Stimulated activated memory B cell treated with anti-CD40 and anti-IgM and Interleukin-4, amounts not matched to agents 10 μg/mL and 1 μg/mL and 100 μg/mL, for 72 hours (primary cell): ENCODE results near the gene EHD1.
A peak's percentile ranks its signal among the peaks of the same experiment; 100 is the strongest.

Experiments
- ATAC-seq: fragments of 150-1000 bp; cut with Tn5 transposase; 2 replicates; pipeline ENCODE4 v1.10.0; 2021
- H3K27ac Mint-ChIP-seq: one replicate; pipeline ENCODE4 v1.8.0; 2022; ENCODE audit warnings: mild to moderate bottlenecking, mixed read lengths
- H3K27me3 Mint-ChIP-seq: one replicate; pipeline ENCODE4 v1.8.0; 2022; ENCODE audit warnings: mixed read lengths
- H3K36me3 Mint-ChIP-seq: one replicate; pipeline ENCODE4 v1.8.0; 2022; ENCODE audit warnings: mixed read lengths
- H3K4me1 Mint-ChIP-seq: one replicate; pipeline ENCODE4 v1.8.0; 2022; ENCODE audit warnings: mixed read lengths
- H3K4me3 Mint-ChIP-seq: one replicate; pipeline ENCODE4 v1.8.0; 2022; ENCODE audit warnings: mild to moderate bottlenecking, moderate library complexity, mixed read lengths
- H3K9me3 Mint-ChIP-seq: one replicate; pipeline ENCODE4 v1.8.0; 2022; ENCODE audit warnings: mixed read lengths

EHD1 gene

GRCh38 chr11:64809781-64810241 is 68.6 kb downstream of the EHD1 start:
- Mint-ChIP-seq H3K27me3 (no peaks in the 10 kb centered on the region), H3K27ac (peak overlapping the region; percentile 89), H3K4me1 (peaks cover 46% of the 10 kb centered on the region), H3K36me3 (peaks cover 29% of the 10 kb centered on the region), H3K9me3 (no peaks in the 10 kb centered on the region), H3K4me3 (peak overlapping the region; percentile 98)
- peak; percentile 4 for ATAC-seq

GRCh38 chr11:64805481-64805880 is 72.9 kb downstream of the EHD1 start:
- peaks cover 56% of the 10 kb centered on the region for H3K4me1 Mint-ChIP-seq
- no peak overlapping the region for H3K27ac Mint-ChIP-seq
- H3K9me3 Mint-ChIP-seq, result no peaks in the 10 kb centered on the region
- H3K36me3 Mint-ChIP-seq, result peaks cover 38% of the 10 kb centered on the region
- ATAC-seq, result no peak
- H3K4me3 Mint-ChIP-seq, result no peak overlapping the region
- H3K27me3 Mint-ChIP-seq, result no peaks in the 10 kb centered on the region

GRCh38 chr11:64804346-64805210 is 73.8 kb downstream of the EHD1 start:
- Mint-ChIP-seq H3K9me3 (no peaks in the 10 kb centered on the region), H3K36me3 (peaks cover 40% of the 10 kb centered on the region), H3K27ac (no peak overlapping the region), H3K4me3 (no peak overlapping the region), H3K27me3 (no peaks in the 10 kb centered on the region), H3K4me1 (peaks cover 56% of the 10 kb centered on the region)
- no peak for ATAC-seq

- Mint-ChIP-seq H3K27me3 (no peaks in the 10 kb centered on the region), H3K36me3 (peaks cover 45% of the 10 kb centered on the region), H3K9me3 (no peaks in the 10 kb centered on the region), H3K4me1 (peaks cover 58% of the 10 kb centered on the region), H3K4me3 (peak overlapping the region; percentile 89), H3K27ac (peak overlapping the region; percentile 89)
- no peak for ATAC-seq
These were observed 74.5 kb downstream of the EHD1 start for GRCh38 chr11:64803846-64804345.

- H3K9me3 Mint-ChIP-seq, result no peaks in the 10 kb centered on the region
- peaks cover 63% of the 10 kb centered on the region for H3K4me1 Mint-ChIP-seq
- no peaks in the 10 kb centered on the region for H3K27me3 Mint-ChIP-seq
- peaks cover 49% of the 10 kb centered on the region for H3K36me3 Mint-ChIP-seq
- peak; percentile 89 for ATAC-seq
- H3K4me3 Mint-ChIP-seq, result peak within 1 kb of the TSS; percentile 89
- peak within 1 kb of the TSS; percentile 89 for H3K27ac Mint-ChIP-seq
These were observed 75.1 kb downstream of the EHD1 start, which contains the start of gene MAP4K2 for GRCh38 chr11:64803158-64803845. TSS of gene MAP4K2 (minus strand) at chr11:64803214. CDS start at chr11:64803149, 65 bp downstream.

GRCh38 chr11:64802370-64803157 is 75.9 kb downstream of the EHD1 start:
- peaks cover 63% of the 10 kb centered on the region for H3K4me1 Mint-ChIP-seq
- H3K36me3 Mint-ChIP-seq, result peaks cover 42% of the 10 kb centered on the region
- peak overlapping the region; percentile 74 for H3K27ac Mint-ChIP-seq
- peak overlapping the region; percentile 80 for H3K4me3 Mint-ChIP-seq
- H3K9me3 Mint-ChIP-seq, result no peaks in the 10 kb centered on the region
- H3K27me3 Mint-ChIP-seq, result no peaks in the 10 kb centered on the region
- peak; percentile 63 for ATAC-seq
